Esophagus muscularis mucosa (tissue), 4 donors: Measurements from ENCODE around the gene TMEM59L. TPM values are rescaled to one million over a fixed set of nuclear protein-coding genes. Genes with fewer than 3 reads are reported as not detected.

ENCODE experiments used
- DNase-seq: peaks from one replicate; pipeline ENCODE4 v3.0.0-alpha.2; 2017; ENCODE audit errors: extremely low spot score
- H3K27ac ChIP-seq, 4 donors: fragments of 200-600 bp; sonication (generic); replicated peaks in 1 of 4; 1 replicate in 3 of 4; 2 replicates in 1 of 4; pipeline ENCODE4 v1.5.1; 2016 to 2019; ENCODE audit warnings: mild to moderate bottlenecking in 1 of 4
- H3K27me3 ChIP-seq, 4 donors: fragments of 200-600 bp; sonication (generic); one replicate each; pipeline versions ENCODE4 v1.5.1 to v1.6.0; 2016 to 2019
- H3K36me3 ChIP-seq, 4 donors: fragments of 200-600 bp; sonication (generic); one replicate each; pipeline ENCODE4 v1.5.1; 2016 to 2019
- H3K4me1 ChIP-seq, 4 donors: fragments of 200-600 bp; sonication (generic); one replicate each; pipeline ENCODE4 v1.5.1; 2016 to 2019
- H3K4me3 ChIP-seq, 4 donors: fragments of 200-600 bp; sonication (generic); 1 replicate in 2 of 4; 2 replicates in 2 of 4; pipeline ENCODE4 v1.5.1; 2016 to 2019; ENCODE audit warnings: mild to moderate bottlenecking in 4 of 4, moderate library complexity in 1 of 4
- H3K9me3 ChIP-seq, 4 donors: fragments of 200-600 bp; sonication (generic); 1 replicate in 3 of 4; 2 replicates in 1 of 4; pipeline ENCODE4 v1.5.1; 2016 to 2019
- CTCF ChIP-seq, 3 experiments: fragments of 200-600 bp in 2 of 3; fragments of 450-650 bp in 1 of 3; sonication (generic) in 2 of 3; IDR thresholded peaks; one replicate each; pipeline ENCODE4 v1.5.1; 2017 to 2019; ENCODE audit warnings: antibody characterized with exemption in 3 of 3, mild to moderate bottlenecking in 2 of 3, moderate library complexity in 1 of 3
- EP300 ChIP-seq: sonication (generic); formaldehyde crosslinking; IDR thresholded peaks from one replicate; pipeline ENCODE4 v1.6.1; 2017; ENCODE audit warnings: antibody characterized with exemption
- POLR2A ChIP-seq: fragments of 450-650 bp; IDR thresholded peaks from one replicate; pipeline ENCODE4 v1.6.1; 2017; ENCODE audit warnings: antibody characterized with exemption, moderate library complexity, mild to moderate bottlenecking, low read depth
- POLR2AphosphoS5 ChIP-seq, 2 donors: sonication (generic); formaldehyde crosslinking; IDR thresholded peaks; one replicate each; pipeline ENCODE4 v1.6.1; 2017; ENCODE audit warnings: antibody characterized with exemption in 2 of 2
- WGBS: methylation state at CpG from one replicate; pipeline ENCODE4 v1.1.5; 2018; 5-methylcytosine and 5-hydroxymethylcytosine counted together
- intact Hi-C: fragments of 100-400 bp; cut with DNase I; formaldehyde crosslinking; loops from one replicate; pipeline ENCODE4 v1.15.1; 2023
- total RNA-seq, 4 donors: library from RNA; depleted of rRNA; stranded (reverse); fragments of >200 nt; gene quantifications; one replicate each; pipeline versions ENCODE4 v1.1.0 to v1.2.1, GENCODE V29; 2016

Gene TMEM59L
- total RNA-seq, 4 donors from 2014 or later: 2.4 to 3.6 (median 2.8) TPM

GRCh38 chr19:18603255-18603957 lies 9.3 kb upstream of the TMEM59L start:
- peaks cover 18 to 45% (median 39%) of the 10 kb centered on the region in 4 donors for H3K4me1 ChIP-seq
- intact Hi-C loops: no loop called here
- peaks cover 10 to 96% (median 44%) of the 10 kb centered on the region in 4 donors for H3K27me3 ChIP-seq
- peak overlapping the region; percentile 8 to 53 (median 22) for H3K4me3 ChIP-seq
- H3K36me3 ChIP-seq: no peaks in the 10 kb centered on the region
- TF ChIP-seq POLR2AphosphoS5 (IDR thresholded peaks at IDR 0.05) (no peak), EP300 (no peak), CTCF (IDR thresholded peaks at IDR 0.05) (peak in 1 of 3 experiments; percentile 29), POLR2A (no peak)
- 30% methylated on average over 13 of the region's 32 CpGs for WGBS
- H3K9me3 ChIP-seq: no peaks in the 10 kb centered on the region
- no peak overlapping the region for H3K27ac ChIP-seq
- DNase-seq: no peak

- H3K4me1 ChIP-seq: peaks cover 18 to 45% (median 39%) of the 10 kb centered on the region in 4 donors
- DNase-seq: no peak
- intact Hi-C loops: no loop called here
- H3K27ac ChIP-seq: no peak overlapping the region
- WGBS: 51% methylated on average over 14 of the region's 26 CpGs
- H3K4me3 ChIP-seq: peak overlapping the region; percentile 8 to 53 (median 22)
- peaks cover 10 to 96% (median 48%) of the 10 kb centered on the region in 4 donors for H3K27me3 ChIP-seq
- no peaks in the 10 kb centered on the region for H3K9me3 ChIP-seq
- no peaks in the 10 kb centered on the region for H3K36me3 ChIP-seq
- TF ChIP-seq EP300: no peak
- no peak for TF ChIP-seq POLR2A
- TF ChIP-seq CTCF (IDR thresholded peaks at IDR 0.05): no peak
- no peak for TF ChIP-seq POLR2AphosphoS5 (IDR thresholded peaks at IDR 0.05)
These were observed 8.5 kb upstream of the TMEM59L start for GRCh38 chr19:18603958-18604819.

- Histone ChIP-seq H3K27ac (no peak overlapping the region), H3K4me3 (peak overlapping the region in 1 of 4 donors; percentile 53)
- WGBS: 62% methylated on average over 10 of the region's 10 CpGs
These were observed 7.9 kb upstream of the TMEM59L start for GRCh38 chr19:18604820-18605159.

GRCh38 chr19:18605196-18605545 lies 7.5 kb upstream of the TMEM59L start:
- Histone ChIP-seq H3K9me3 (no peaks in the 10 kb centered on the region), H3K4me1 (peaks cover 18 to 47% (median 39%) of the 10 kb centered on the region in 4 donors), H3K36me3 (no peaks in the 10 kb centered on the region), H3K4me3 (peak overlapping the region; percentile 39 to 56 (median 48)), H3K27ac (no peak overlapping the region), H3K27me3 (peaks cover 10 to 97% (median 53%) of the 10 kb centered on the region in 4 donors)
- 65% methylated on average over 4 of the region's 17 CpGs for WGBS
- no peak for DNase-seq
- no peak for TF ChIP-seq CTCF (IDR thresholded peaks at IDR 0.05)
- no peak for TF ChIP-seq POLR2AphosphoS5 (IDR thresholded peaks at IDR 0.05)
- no peak for TF ChIP-seq EP300
- no peak for TF ChIP-seq POLR2A
- intact Hi-C loops: no loop called here

More at GRCh38 chr19:18604820-18605159, 7.9 kb upstream of the TMEM59L start:
- H3K27me3 ChIP-seq: peaks cover 10 to 96% (median 49%) of the 10 kb centered on the region in 4 donors
- TF ChIP-seq CTCF (IDR thresholded peaks at IDR 0.05): no peak
- no peak for TF ChIP-seq POLR2AphosphoS5 (IDR thresholded peaks at IDR 0.05)
- TF ChIP-seq EP300: no peak
- no peak for TF ChIP-seq POLR2A
- no peaks in the 10 kb centered on the region for H3K9me3 ChIP-seq
- no peak for DNase-seq
- no peaks in the 10 kb centered on the region for H3K36me3 ChIP-seq
- peaks cover 18 to 45% (median 39%) of the 10 kb centered on the region in 4 donors for H3K4me1 ChIP-seq
- intact Hi-C loops: no loop called here
